Left ventricle myocardium inferior (tissue), 1 donor: ENCODE data around the gene GABRG3. TPM values are rescaled to one million over a fixed set of nuclear protein-coding genes. Genes with fewer than 3 reads are reported as not detected.

Experiments used
- DNase-seq: peaks from one replicate; pipeline ENCODE4 v3.0.0-alpha.2; 2020
- H3K27ac ChIP-seq: fragments of 200-600 bp; replicated peaks from 2 replicates; pipeline ENCODE4 v1.8.0; 2021
- H3K27me3 ChIP-seq: fragments of 200-600 bp; 2 replicates; pipeline ENCODE4 v1.8.0; 2021; ENCODE audit warnings: low read depth
- H3K36me3 ChIP-seq: fragments of 200-600 bp; 2 replicates; pipeline ENCODE4 v1.8.0; 2021
- H3K4me1 ChIP-seq: fragments of 200-600 bp; 2 replicates; pipeline ENCODE4 v1.8.0; 2021
- H3K4me3 ChIP-seq: fragments of 200-600 bp; 2 replicates; pipeline ENCODE4 v1.8.0; 2021; ENCODE audit warnings: mild to moderate bottlenecking, moderate library complexity
- H3K9me3 ChIP-seq: fragments of 200-600 bp; replicated peaks from 2 replicates; pipeline ENCODE4 v1.8.0; 2021
- CTCF ChIP-seq: fragments of 200-600 bp; IDR thresholded peaks from 2 replicates; pipeline ENCODE4 v1.8.0; 2021; ENCODE audit warnings: antibody characterized with exemption, mild to moderate bottlenecking, borderline replicate concordance
- intact Hi-C: fragments of 100-400 bp; cut with micrococcal nuclease; formaldehyde crosslinking; loops from one replicate; pipeline ENCODE4 v1.11.0; 2022
- total RNA-seq: library from RNA; stranded (reverse); fragmentation: NEBNext Ultra II Directional; extraction: Animal tissue kit (Norgen Biotek cat#: 25700); gene quantifications from one replicate; pipeline ENCODE4 v1.2.1, GENCODE V29; 2021
- donor health status: DM: no; HTN: yes; CAD: no; lungs with severe emphysema.

The GABRG3 gene
- total RNA-seq, 1 donor from 2014 or later: not detected

- intact Hi-C loops: no loop called here
- Histone ChIP-seq H3K36me3 (no peaks in the 10 kb centered on the region), H3K9me3 (no peaks in the 10 kb centered on the region), H3K4me3 (no peak overlapping the region), H3K27ac (no peak overlapping the region), H3K27me3 (peaks cover 4% of the 10 kb centered on the region), H3K4me1 (no peaks in the 10 kb centered on the region)
- no peak for DNase-seq
- TF ChIP-seq CTCF: no peak
Measured at GRCh38 chr15:27412415-27412814, 441.4 kb downstream of the GABRG3 start.

- Histone ChIP-seq H3K36me3 (no peaks in the 10 kb centered on the region), H3K9me3 (no peaks in the 10 kb centered on the region), H3K27ac (no peak overlapping the region), H3K4me1 (no peaks in the 10 kb centered on the region), H3K27me3 (peaks cover 9% of the 10 kb centered on the region), H3K4me3 (no peak overlapping the region)
- no peak for TF ChIP-seq CTCF
- no peak for DNase-seq
- intact Hi-C loops: no loop called here
Measured at GRCh38 chr15:27414168-27414870, 443.3 kb downstream of the GABRG3 start.

- no peaks in the 10 kb centered on the region for H3K4me1 ChIP-seq
- no peak overlapping the region for H3K27ac ChIP-seq
- no peaks in the 10 kb centered on the region for H3K36me3 ChIP-seq
- H3K9me3 ChIP-seq: no peaks in the 10 kb centered on the region
- intact Hi-C loops: no loop called here
- no peak for DNase-seq
- no peak for TF ChIP-seq CTCF
- no peak overlapping the region for H3K4me3 ChIP-seq
- H3K27me3 ChIP-seq: peaks cover 9% of the 10 kb centered on the region
Measured at GRCh38 chr15:27418726-27419125, 447.7 kb downstream of the GABRG3 start.

GRCh38 chr15:27422997-27423396, 452.0 kb downstream of the GABRG3 start:
- TF ChIP-seq CTCF: no peak
- Histone ChIP-seq H3K27ac (no peak overlapping the region), H3K9me3 (no peaks in the 10 kb centered on the region), H3K36me3 (no peaks in the 10 kb centered on the region), H3K4me3 (no peak overlapping the region), H3K27me3 (peaks cover 3% of the 10 kb centered on the region), H3K4me1 (no peaks in the 10 kb centered on the region)
- intact Hi-C loops: no loop called here
- DNase-seq: no peak

GRCh38 chr15:27426805-27427204, 455.8 kb downstream of the GABRG3 start:
- Histone ChIP-seq H3K9me3 (peaks cover 16% of the 10 kb centered on the region), H3K36me3 (no peaks in the 10 kb centered on the region)
- no peak for TF ChIP-seq CTCF

More at GRCh38 chr15:27426805-27427204, 455.8 kb downstream of the GABRG3 start:
- H3K4me1 ChIP-seq: no peaks in the 10 kb centered on the region
- H3K27me3 ChIP-seq: no peaks in the 10 kb centered on the region
- no peak overlapping the region for H3K4me3 ChIP-seq
- intact Hi-C loops: no loop called here
- H3K27ac ChIP-seq: no peak overlapping the region
- DNase-seq: no peak
